GF-D8 (cell line): ENCODE measurements around the gene GKN2.

Experiments used
- DNase-seq: peaks from one replicate; lab custom pipeline; 2025; lab: John Stamatoyannopoulos, UW

GKN2 gene

GRCh38 chr2:68952887-68953521, at the start of gene GKN2:
TSS of gene GKN2 (minus strand) at chr2:68952893. CDS start at chr2:68952861, 32 bp downstream.
- no peak for DNase-seq

GRCh38 chr2:69001879-69002278, 49.2 kb upstream of the GKN2 start:
- DNase-seq = no peak

- no peak for DNase-seq
These were observed 44.7 kb upstream of the GKN2 start for GRCh38 chr2:68997401-68997800.

GRCh38 chr2:68995916-68996315, 43.2 kb upstream of the GKN2 start:
- no peak for DNase-seq

GRCh38 chr2:68994864-68995263, 42.2 kb upstream of the GKN2 start:
- DNase-seq = no peak

GRCh38 chr2:68993660-68994059, 41.0 kb upstream of the GKN2 start:
- no peak for DNase-seq

GRCh38 chr2:68992933-68993332, 40.2 kb upstream of the GKN2 start:
- no peak for DNase-seq

GRCh38 chr2:68992341-68992740, 39.6 kb upstream of the GKN2 start:
- no peak for DNase-seq

- no peak for DNase-seq
These were observed 36.3 kb upstream of the GKN2 start for GRCh38 chr2:68989035-68989434.

- no peak for DNase-seq
These were observed 34.4 kb upstream of the GKN2 start for GRCh38 chr2:68987021-68987503.

- no peak for DNase-seq
These were observed 28.3 kb upstream of the GKN2 start for GRCh38 chr2:68980956-68981355.

GRCh38 chr2:68978098-68978497, 25.4 kb upstream of the GKN2 start:
- DNase-seq = no peak

GRCh38 chr2:68977453-68977852, 24.8 kb upstream of the GKN2 start:
- DNase-seq = no peak

- DNase-seq = no peak
These were observed 23.2 kb upstream of the GKN2 start for GRCh38 chr2:68975844-68976243.

GRCh38 chr2:68974946-68975665, 22.4 kb upstream of the GKN2 start:
- no peak for DNase-seq

- DNase-seq = no peak
These were observed 21.6 kb upstream of the GKN2 start, which contains the start of gene GKN1 for GRCh38 chr2:68974251-68974650. TSS of gene GKN1 (plus strand) at chr2:68974636. CDS start at chr2:68974678, 42 bp downstream.

- DNase-seq = no peak
These were observed 19.0 kb upstream of the GKN2 start for GRCh38 chr2:68971591-68972231.

GRCh38 chr2:68970566-68971265, 18.0 kb upstream of the GKN2 start:
- no peak for DNase-seq

GRCh38 chr2:68969736-68970490, 17.2 kb upstream of the GKN2 start:
- no peak for DNase-seq

- no peak for DNase-seq
These were observed 15.5 kb upstream of the GKN2 start for GRCh38 chr2:68968221-68968620.

- DNase-seq = no peak
These were observed 11.6 kb upstream of the GKN2 start for GRCh38 chr2:68964282-68964681.

GRCh38 chr2:68961380-68961779, 8.7 kb upstream of the GKN2 start:
- DNase-seq = no peak
